ENCODE measurements around the gene TMEM201. TPM values are rescaled to one million over a fixed set of nuclear protein-coding genes. Genes with fewer than 3 reads are reported as not detected.
"Not testable (repeated sequence)": the region's sequence is repeated elsewhere in the genome, so short reads cannot be mapped to it uniquely, and the experiment has no call there.

TMEM201 gene
- total RNA-seq, 4 donors from 2014 or later = 7.0 to 12.4 (median 9.7) TPM

DNA sequence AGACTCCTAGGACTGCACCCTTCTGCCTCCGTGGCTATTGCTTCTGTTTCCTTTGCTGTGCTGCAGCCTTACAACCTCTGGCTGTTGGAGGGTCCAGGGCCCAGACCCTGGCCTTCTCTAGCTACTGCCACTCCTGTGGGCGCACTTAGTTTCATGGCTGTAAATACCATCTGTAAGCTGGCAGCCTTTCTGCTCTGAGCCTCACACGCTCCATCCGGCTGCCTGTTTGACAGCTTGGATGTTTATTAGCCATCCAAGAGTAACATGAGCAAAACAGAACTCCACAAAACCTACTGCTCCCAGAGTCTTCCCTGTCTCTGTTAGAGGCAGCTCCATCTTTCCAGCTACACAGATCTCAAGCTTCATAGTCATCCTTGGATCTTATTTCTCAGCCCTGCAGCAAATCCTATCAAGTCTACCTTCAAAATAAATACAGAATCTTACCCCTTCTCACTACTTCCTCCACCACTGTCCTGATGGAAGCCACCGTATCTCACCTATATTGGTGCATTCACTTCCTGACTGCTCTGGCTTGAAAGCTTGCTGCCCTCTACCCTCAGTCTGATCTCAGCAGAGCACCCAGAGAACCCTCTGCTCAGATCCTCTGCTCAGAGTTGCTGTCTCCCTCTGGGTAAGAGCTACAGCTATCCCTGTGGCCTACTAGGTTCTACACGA is 30.3 kb upstream of the TMEM201 start:
- WGBS, 2 donors = 68 to 80% methylated on average over 6 of the region's 6 CpGs
- H3K4me3 ChIP-seq (ENCODE audit: low read depth, poor library complexity, severe bottlenecking) = no peak overlapping the region
- no peak for DNase-seq (ENCODE audit: low spot score in 2 of 2)
- intact Hi-C loops (cut with DNase I; ENCODE audit: low total_unique reads) = no loop called here
- TF ChIP-seq POLR2A (IDR thresholded peaks at IDR 0.05) = no peak
- TF ChIP-seq, protein P1, sequence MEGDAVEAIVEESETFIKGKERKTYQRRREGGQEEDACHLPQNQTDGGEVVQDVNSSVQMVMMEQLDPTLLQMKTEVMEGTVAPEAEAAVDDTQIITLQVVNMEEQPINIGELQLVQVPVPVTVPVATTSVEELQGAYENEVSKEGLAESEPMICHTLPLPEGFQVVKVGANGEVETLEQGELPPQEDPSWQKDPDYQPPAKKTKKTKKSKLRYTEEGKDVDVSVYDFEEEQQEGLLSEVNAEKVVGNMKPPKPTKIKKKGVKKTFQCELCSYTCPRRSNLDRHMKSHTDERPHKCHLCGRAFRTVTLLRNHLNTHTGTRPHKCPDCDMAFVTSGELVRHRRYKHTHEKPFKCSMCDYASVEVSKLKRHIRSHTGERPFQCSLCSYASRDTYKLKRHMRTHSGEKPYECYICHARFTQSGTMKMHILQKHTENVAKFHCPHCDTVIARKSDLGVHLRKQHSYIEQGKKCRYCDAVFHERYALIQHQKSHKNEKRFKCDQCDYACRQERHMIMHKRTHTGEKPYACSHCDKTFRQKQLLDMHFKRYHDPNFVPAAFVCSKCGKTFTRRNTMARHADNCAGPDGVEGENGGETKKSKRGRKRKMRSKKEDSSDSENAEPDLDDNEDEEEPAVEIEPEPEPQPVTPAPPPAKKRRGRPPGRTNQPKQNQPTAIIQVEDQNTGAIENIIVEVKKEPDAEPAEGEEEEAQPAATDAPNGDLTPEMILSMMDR (IDR thresholded peaks at IDR 0.05) = no peak

DNA sequence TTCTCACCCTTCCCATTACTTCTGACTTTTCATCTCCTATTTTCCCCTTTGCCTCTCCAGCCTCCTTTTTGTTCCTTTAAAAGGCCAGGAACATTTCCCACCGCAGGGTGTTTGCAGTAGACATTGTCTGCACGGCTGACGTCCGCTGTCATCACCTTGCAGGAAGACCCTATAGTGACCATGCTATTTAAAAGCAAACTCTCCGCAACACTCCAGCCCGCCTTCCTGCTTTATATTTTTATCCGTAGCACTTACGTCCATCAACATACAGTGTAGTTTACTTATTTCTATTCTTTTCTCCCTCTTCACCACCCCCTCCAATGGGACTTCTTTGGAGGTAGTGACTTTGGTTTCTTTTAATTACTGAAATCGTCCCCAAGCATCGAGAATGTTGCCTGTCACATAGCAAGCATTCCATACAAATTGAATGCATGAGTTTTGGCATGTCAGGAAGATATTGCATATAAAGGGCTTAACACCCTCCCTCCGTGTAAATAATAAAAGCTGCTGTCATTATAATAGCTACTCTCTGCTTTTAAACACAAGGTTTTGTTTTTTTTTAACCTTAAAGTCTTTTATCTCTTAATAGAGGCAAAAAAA is 29.7 kb upstream of the TMEM201 start:
- WGBS, 2 donors = 70 to 72% methylated on average over 11 of the region's 11 CpGs

DNA sequence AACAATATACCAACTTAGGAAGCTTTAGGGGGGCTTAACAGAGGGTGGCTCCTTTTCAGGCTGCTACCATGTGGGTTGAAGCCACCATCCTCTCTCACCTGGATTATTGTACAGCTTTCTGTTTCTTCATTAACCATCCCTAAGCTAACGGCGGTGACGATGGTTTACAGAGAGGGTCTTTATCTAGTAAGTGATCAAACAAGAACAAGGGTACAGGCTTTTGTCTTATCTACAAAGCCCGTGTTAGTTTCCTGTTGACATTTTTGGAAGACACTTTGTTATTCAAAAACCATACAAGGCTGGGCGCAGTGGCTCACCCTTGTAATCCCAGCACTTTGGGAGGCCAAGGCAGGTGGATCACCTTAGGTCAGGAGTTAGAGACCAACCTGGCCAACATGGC is 29.0 kb upstream of the TMEM201 start:
- DNase-seq (ENCODE audit: low spot score in 2 of 2) = no peak
- no peak for TF ChIP-seq POLR2A (IDR thresholded peaks at IDR 0.05)
- TF ChIP-seq, protein P1 (IDR thresholded peaks at IDR 0.05) = no peak
- H3K4me3 ChIP-seq (ENCODE audit: low read depth, poor library complexity, severe bottlenecking) = no peak overlapping the region
- intact Hi-C loops (cut with DNase I; ENCODE audit: low total_unique reads) = no loop called here
- WGBS, 2 donors = 76 to 82% methylated on average over 5 of the region's 5 CpGs

More for the DNA sequence above, 29.7 kb upstream of the TMEM201 start:
- no peak for TF ChIP-seq POLR2A (IDR thresholded peaks at IDR 0.05)
- TF ChIP-seq, protein P1 (IDR thresholded peaks at IDR 0.05) = no peak
- no peak for DNase-seq (ENCODE audit: low spot score in 2 of 2)
- no peak overlapping the region for H3K4me3 ChIP-seq (ENCODE audit: low read depth, poor library complexity, severe bottlenecking)
- intact Hi-C loops (cut with DNase I; ENCODE audit: low total_unique reads) = no loop called here

DNA sequence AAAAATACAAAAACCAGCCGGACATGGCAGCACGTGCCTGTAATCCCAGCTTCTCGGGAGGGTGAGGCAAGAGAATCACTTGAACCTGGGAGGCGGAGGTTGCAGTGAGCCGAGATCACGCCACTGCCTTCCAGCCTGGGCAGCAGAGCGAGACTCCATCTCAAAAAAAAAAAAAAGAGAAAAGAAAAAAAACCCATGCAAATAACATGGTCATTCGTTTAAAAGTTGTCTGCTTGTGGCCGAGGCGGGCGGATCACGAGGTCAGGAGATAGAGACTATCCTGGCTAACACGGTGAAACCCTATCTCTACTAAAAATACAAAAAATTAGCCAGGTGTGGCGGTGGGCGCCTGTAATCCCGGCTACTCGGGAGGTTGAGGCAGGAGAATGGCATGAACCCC is 28.6 kb upstream of the TMEM201 start:
- intact Hi-C loops (cut with DNase I; ENCODE audit: low total_unique reads); H3K4me3 ChIP-seq (ENCODE audit: low read depth, poor library complexity, severe bottlenecking); DNase-seq (ENCODE audit: low spot score in 2 of 2): not testable (repeated sequence)
- 90 to 95% methylated on average over 17 of the region's 17 CpGs for WGBS, 2 donors

DNA sequence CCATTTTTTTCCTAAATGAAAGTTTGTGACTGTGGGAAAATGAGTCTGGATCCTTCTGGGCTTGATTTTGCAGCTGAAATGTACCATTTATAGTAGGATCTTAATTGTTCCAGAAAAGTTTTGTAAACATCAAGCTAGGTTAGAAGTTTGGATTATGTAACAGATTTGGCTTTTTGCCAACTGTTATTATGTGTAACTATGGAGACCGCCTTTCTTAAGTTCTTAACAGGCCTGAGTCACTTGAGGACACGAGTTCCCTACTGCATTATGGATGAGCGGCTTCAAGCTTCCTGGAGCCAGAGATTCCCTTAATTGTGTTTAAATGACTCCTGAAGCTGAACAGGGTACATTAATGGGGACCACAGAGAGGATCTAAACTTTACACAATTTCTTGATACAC is 27.3 kb upstream of the TMEM201 start:
- H3K4me3 ChIP-seq (ENCODE audit: low read depth, poor library complexity, severe bottlenecking) = no peak overlapping the region
- DNase-seq (ENCODE audit: low spot score in 2 of 2) = peak in 1 of 2 donors; percentile 30
- intact Hi-C loops (cut with DNase I; ENCODE audit: low total_unique reads) = no loop called here
- WGBS, 2 donors = 5 to 8% methylated on average over 3 of the region's 3 CpGs
- TF ChIP-seq, protein P1 (IDR thresholded peaks at IDR 0.05) = no peak
- TF ChIP-seq POLR2A (IDR thresholded peaks at IDR 0.05) = no peak

DNA sequence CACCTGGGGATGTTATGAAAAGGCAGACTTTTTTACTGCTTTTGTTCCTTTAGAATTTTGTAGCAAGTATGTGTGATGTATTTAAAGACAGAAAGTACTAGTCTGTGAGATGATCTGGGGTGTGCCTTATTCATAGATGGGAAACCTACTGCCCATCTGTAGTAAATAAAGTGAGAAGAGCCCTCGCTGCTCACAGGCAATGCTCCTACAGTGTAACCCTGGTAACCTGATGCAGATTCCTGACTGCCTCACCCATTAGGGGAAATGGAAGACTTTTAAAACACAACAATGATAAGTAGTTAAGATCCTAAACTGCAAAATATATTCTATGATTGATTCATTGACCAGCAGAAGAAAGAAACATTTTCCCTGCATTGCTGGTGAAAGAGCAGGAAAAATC is 19.4 kb upstream of the TMEM201 start:
- intact Hi-C loops (cut with DNase I; ENCODE audit: low total_unique reads) = no loop called here
- 71 to 85% methylated on average over 1 of the region's 1 CpG for WGBS, 2 donors
- TF ChIP-seq, protein P1 (IDR thresholded peaks at IDR 0.05) = no peak
- TF ChIP-seq POLR2A (IDR thresholded peaks at IDR 0.05) = no peak
- H3K4me3 ChIP-seq (ENCODE audit: low read depth, poor library complexity, severe bottlenecking) = no peak overlapping the region
- no peak for DNase-seq (ENCODE audit: low spot score in 2 of 2)

DNA sequence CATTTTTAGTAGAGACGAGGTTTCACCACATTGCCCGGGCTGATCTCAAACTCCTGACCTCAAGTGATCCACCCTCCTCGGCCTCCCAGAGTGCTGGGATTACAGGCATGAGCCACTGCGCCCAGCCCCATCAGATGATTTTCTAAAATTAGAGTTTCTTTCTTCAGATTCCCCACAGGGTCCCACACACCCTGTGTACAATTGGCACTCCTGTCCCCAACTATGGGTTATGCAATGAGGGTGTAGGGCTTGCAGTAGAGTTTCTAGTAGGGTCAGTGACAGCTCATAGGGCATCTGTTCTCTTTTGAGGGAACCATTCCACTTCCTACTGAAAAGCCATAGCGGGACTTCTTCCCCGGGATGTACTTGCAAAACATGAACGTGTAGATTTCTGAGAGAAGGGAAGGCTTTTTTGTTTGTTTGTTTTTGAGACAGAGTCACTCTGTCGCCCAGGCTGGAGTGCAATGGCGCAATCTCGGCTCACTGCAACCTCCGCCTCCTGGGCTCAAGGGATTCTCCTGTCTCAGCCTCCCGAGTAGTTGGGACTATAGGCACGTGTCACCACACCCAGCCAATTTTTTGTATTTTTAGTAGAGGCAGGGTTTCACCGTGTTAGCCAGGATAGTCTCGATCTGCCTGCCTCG is 17.7 kb upstream of the TMEM201 start:
- DNase-seq (ENCODE audit: low spot score in 2 of 2); intact Hi-C loops (cut with DNase I; ENCODE audit: low total_unique reads); H3K4me3 ChIP-seq (ENCODE audit: low read depth, poor library complexity, severe bottlenecking): not testable (repeated sequence)
- WGBS, 2 donors = 84 to 85% methylated on average over 16 of the region's 16 CpGs
